GM23338 (cell line): ENCODE data around the gene LTN1. TPM values are rescaled to one million over a fixed set of nuclear protein-coding genes. Genes with fewer than 3 reads are reported as not detected.

ENCODE experiments used
- ATAC-seq: fragments of 200-7000 bp; cut with Tn5 transposase; 3 replicates; pipeline ENCODE4 v1.9.1; 2020
- DNase-seq: peaks from one replicate; pipeline ENCODE4 v3.0.0-alpha.2; 2015; ENCODE audit warnings: low spot score
- H2AFZ ChIP-seq: fragments of 200-600 bp; sonication (generic); 2 replicates; pipeline ENCODE4 v1.8.0; 2016; ENCODE audit warnings: antibody characterized with exemption, mild to moderate bottlenecking, moderate library complexity
- H3F3A ChIP-seq: fragments of 200-600 bp; sonication (generic); replicated peaks from 2 replicates; pipeline ENCODE4 v1.8.0; 2017; ENCODE audit warnings: antibody characterized with exemption, mixed run types, low read depth
- H3K27ac ChIP-seq: fragments of 200-600 bp; sonication (generic); 2 replicates; pipeline ENCODE4 v1.6.1; 2016; ENCODE audit warnings: low read depth
- H3K27me3 ChIP-seq: fragments of 200-600 bp; sonication (generic); 2 replicates; pipeline ENCODE4 v1.8.0; 2016; ENCODE audit warnings: mild to moderate bottlenecking, mixed run types, moderate library complexity; ENCODE audit not compliant: insufficient read depth
- H3K36me3 ChIP-seq: fragments of 200-600 bp; sonication (generic); 2 replicates; pipeline ENCODE4 v1.8.0; 2016; ENCODE audit warnings: mild to moderate bottlenecking; ENCODE audit not compliant: insufficient read depth
- H3K4me1 ChIP-seq: fragments of 200-600 bp; sonication (generic); 2 replicates; pipeline ENCODE4 v1.8.0; 2016; ENCODE audit warnings: mild to moderate bottlenecking, moderate library complexity; ENCODE audit not compliant: insufficient read depth
- H3K4me2 ChIP-seq: fragments of 200-600 bp; sonication (generic); 2 replicates; pipeline ENCODE4 v1.7.1; 2017; ENCODE audit warnings: mixed run types
- H3K4me3 ChIP-seq: fragments of 200-600 bp; sonication (generic); 2 replicates; pipeline ENCODE4 v1.6.1; 2016; ENCODE audit warnings: mixed run types
- H3K79me2 ChIP-seq: fragments of 200-600 bp; sonication (generic); replicated peaks from 2 replicates; pipeline ENCODE4 v1.8.0; 2017; ENCODE audit warnings: mild to moderate bottlenecking; ENCODE audit not compliant: insufficient read depth
- H3K9me2 ChIP-seq: fragments of 200-600 bp; sonication (generic); 2 replicates; pipeline ENCODE4 v1.8.0; 2017; ENCODE audit not compliant: insufficient read depth
- H4K20me1 ChIP-seq: fragments of 200-600 bp; sonication (generic); replicated peaks from 2 replicates; pipeline ENCODE4 v1.8.0; 2017; ENCODE audit warnings: mild to moderate bottlenecking; ENCODE audit not compliant: insufficient read depth
- H3K27ac Mint-ChIP-seq: 2 replicates; pipeline ENCODE4 v1.8.0; 2020; ENCODE audit warnings: inconsistent platforms, mild to moderate bottlenecking, moderate library complexity, mixed read lengths
- H3K27me3 Mint-ChIP-seq: 3 replicates; pipeline ENCODE4 v1.8.0; 2022; ENCODE audit warnings: low read depth, mild to moderate bottlenecking, moderate library complexity, mixed read lengths, inconsistent platforms; ENCODE audit not compliant: insufficient read depth, poor library complexity
- H3K36me3 Mint-ChIP-seq: 3 replicates; pipeline ENCODE4 v1.8.0; 2021; ENCODE audit warnings: low read depth, mild to moderate bottlenecking, inconsistent platforms, moderate library complexity, mixed read lengths
- H3K4me1 Mint-ChIP-seq: 3 replicates; pipeline ENCODE4 v1.8.0; 2020; ENCODE audit warnings: mild to moderate bottlenecking, inconsistent platforms, mixed read lengths
- H3K4me3 Mint-ChIP-seq: 3 replicates; pipeline ENCODE4 v1.8.0; 2021; ENCODE audit warnings: moderate library complexity, mild to moderate bottlenecking, inconsistent platforms, mixed read lengths
- H3K9me3 Mint-ChIP-seq: 3 replicates; pipeline ENCODE4 v1.8.0; 2020; ENCODE audit warnings: moderate library complexity, mild to moderate bottlenecking, inconsistent platforms, mixed read lengths
- CREB1 ChIP-seq: fragments of 250-450 bp; sonication (Bioruptor Pico); IDR thresholded peaks from 2 replicates; pipeline ENCODE4 v1.5.0; 2020; ENCODE audit warnings: low read depth, mild to moderate bottlenecking, moderate library complexity
- CTCF ChIP-seq, 2 experiments: fragments of 200-600 bp in 1 of 2; sonication (generic) in 1 of 2; conservative IDR thresholded peaks; 2 replicates each; pipeline versions ENCODE4 v1.5.1 to v1.6.1; 2016 to 2017; ENCODE audit warnings: antibody characterized with exemption in 2 of 2, low read depth in 2 of 2, mild to moderate bottlenecking in 2 of 2, moderate library complexity in 1 of 2
- ETS1 ChIP-seq: IDR thresholded peaks from 2 replicates; pipeline ENCODE4 v1.6.1; 2016; ENCODE audit warnings: antibody characterized with exemption
- EZH2 ChIP-seq: fragments of 200-600 bp; sonication (generic); IDR thresholded peaks from one replicate; pipeline ENCODE4 v1.8.0; 2017; ENCODE audit warnings: antibody characterized with exemption, mild to moderate bottlenecking, low read depth; ENCODE audit not compliant: unreplicated experiment
- EZH2phosphoT487 ChIP-seq: fragments of 200-600 bp; sonication (generic); IDR thresholded peaks from one replicate; pipeline ENCODE4 v1.8.1; 2018; ENCODE audit warnings: antibody characterized with exemption; ENCODE audit not compliant: unreplicated experiment
- JUNB ChIP-seq: IDR thresholded peaks from one replicate; pipeline ENCODE4 v1.6.1; 2016; ENCODE audit warnings: antibody characterized with exemption; ENCODE audit not compliant: unreplicated experiment
- NANOG ChIP-seq: IDR thresholded peaks from 2 replicates; pipeline ENCODE4 v1.6.1; 2016; ENCODE audit warnings: antibody characterized with exemption, borderline replicate concordance
- POLR2AphosphoS5 ChIP-seq: IDR thresholded peaks from 2 replicates; pipeline ENCODE4 v1.6.1; 2016; ENCODE audit warnings: antibody characterized with exemption, low read depth
- REST ChIP-seq: IDR thresholded peaks from one replicate; pipeline ENCODE4 v1.6.1; 2018; ENCODE audit warnings: antibody characterized with exemption; ENCODE audit not compliant: unreplicated experiment
- STAT1 ChIP-seq: IDR thresholded peaks from one replicate; pipeline ENCODE4 v1.6.1; 2016; ENCODE audit warnings: antibody characterized with exemption; ENCODE audit not compliant: unreplicated experiment
- ZNF114 ChIP-seq: fragments of 250-450 bp; sonication (Bioruptor Pico); IDR thresholded peaks from 2 replicates; pipeline ENCODE4 v1.5.0; 2020; ENCODE audit warnings: mild to moderate bottlenecking, moderate library complexity
- ZNF331 ChIP-seq: fragments of 250-450 bp; sonication (Bioruptor Pico); IDR thresholded peaks from 2 replicates; pipeline ENCODE4 v1.5.0; 2020; ENCODE audit warnings: low read depth, mild to moderate bottlenecking, moderate library complexity
- ZNF462 ChIP-seq: fragments of 250-450 bp; sonication (Bioruptor Pico); IDR thresholded peaks from 2 replicates; pipeline ENCODE4 v1.5.0; 2020; ENCODE audit warnings: mild to moderate bottlenecking, moderate library complexity
- polyA plus RNA-seq: library from polyadenylated mRNA; unstranded; fragments of >200 nt; fragmentation: Nextera tagmentation; extraction: Ambion mirVana; gene quantifications from 2 replicates; pipeline ENCODE4 v1.2.1, GENCODE V29; 2016
- total RNA-seq: library from RNA; depleted of rRNA; stranded (reverse); fragments of >200 nt; shearing (Covaris generic); gene quantifications from 2 replicates; pipeline ENCODE4 v1.2.3, GENCODE V29; 2014

LTN1 gene
- total and polyA plus RNA-seq, 2 experiments from 2014 or later: 11.1 to 26.1 TPM

GRCh38 chr21:28982637-28983036 lies 10.0 kb downstream of the LTN1 start:
- DNase-seq (no peak), ATAC-seq (no peak)
- Histone ChIP-seq H3K4me3 (no peak overlapping the region), H3K9me2 (no peaks in the 10 kb centered on the region), H3K27me3 (no peaks in the 10 kb centered on the region), H3K27ac (no peak overlapping the region), H4K20me1 (no peaks in the 10 kb centered on the region; the same call in 1 of the 2 replicates), H3K79me2 (peaks cover 9% of the 10 kb centered on the region), H3F3A (no peaks in the 10 kb centered on the region), H3K4me2 (no peak overlapping the region), H3K36me3 (peaks cover 14% of the 10 kb centered on the region), H2AFZ (no peak overlapping the region), H3K4me1 (no peaks in the 10 kb centered on the region)
- no peaks in the 10 kb centered on the region for H3K4me1 Mint-ChIP-seq
- no peak for TF ChIP-seq ZNF462 (CRISPR knock-in tag)
- TF ChIP-seq JUNB: no peak
- TF ChIP-seq STAT1: no peak
- TF ChIP-seq REST: no peak
- no peak for TF ChIP-seq CREB1
- no peak for TF ChIP-seq ETS1
- no peak for TF ChIP-seq EZH2phosphoT487
- no peak for TF ChIP-seq POLR2AphosphoS5
- no peak for TF ChIP-seq NANOG
- no peak for TF ChIP-seq ZNF331
- no peak for TF ChIP-seq CTCF (conservative IDR thresholded peaks at IDR 0.05; ENCODE audit: low read depth in 2 of 2)
- no peak for TF ChIP-seq EZH2
- no peak for TF ChIP-seq ZNF114 (CRISPR knock-in tag)
- H3K4me3 Mint-ChIP-seq: no peak overlapping the region
- no peaks in the 10 kb centered on the region for H3K27me3 Mint-ChIP-seq
- peaks cover 24% of the 10 kb centered on the region for H3K36me3 Mint-ChIP-seq
- no peaks in the 10 kb centered on the region for H3K9me3 Mint-ChIP-seq
- H3K27ac Mint-ChIP-seq: no peak overlapping the region
